HG02981 (cell line): ENCODE measurements around the gene CCN2.

Source experiments
- ATAC-seq: cut with Tn5 transposase; IDR thresholded peaks from one replicate; pipeline ENCODE4 v1.9.1; 2021; ENCODE audit warnings: mild to moderate bottlenecking, moderate library complexity; ENCODE audit not compliant: unreplicated experiment

CCN2 gene

GRCh38 chr6:131950767-131951575 is at the start of gene CCN2:
Gene CCN2 (minus strand): TSS chr6:131951372. CDS start chr6:131951172, 200 bp downstream.
- no peak for ATAC-seq

- ATAC-seq, result no peak
These were observed 49.1 kb upstream of the CCN2 start for GRCh38 chr6:132000296-132000695.

DNA sequence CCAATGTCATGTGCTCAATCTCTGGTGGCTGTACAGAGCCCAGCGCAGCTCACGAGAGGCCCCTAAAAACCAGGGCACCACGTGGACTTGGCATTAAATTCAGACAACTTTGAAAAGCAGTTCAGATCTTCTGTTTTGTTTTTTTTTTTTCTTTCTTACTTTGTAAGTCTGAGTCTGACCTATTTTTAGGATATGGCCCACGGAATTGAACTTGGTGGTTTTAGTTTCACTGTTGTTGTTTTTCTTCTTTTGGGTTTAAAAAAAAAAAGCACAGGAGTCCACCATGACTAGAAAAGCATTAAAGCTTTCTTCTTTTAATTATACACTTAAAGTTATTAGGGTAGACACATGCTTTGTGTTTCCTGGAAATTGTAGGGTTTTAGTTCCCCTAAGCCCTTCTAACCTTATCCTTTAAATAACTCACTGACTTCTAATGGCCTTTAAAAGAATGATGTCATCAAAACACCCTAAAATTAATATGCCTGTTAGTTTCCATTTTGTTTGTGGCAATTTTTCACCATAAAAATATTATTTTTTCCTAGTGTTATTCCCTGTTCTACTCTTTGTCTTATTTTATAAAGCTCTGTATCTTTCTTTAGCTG is 48.5 kb upstream of the CCN2 start:
- ATAC-seq, result no peak

DNA sequence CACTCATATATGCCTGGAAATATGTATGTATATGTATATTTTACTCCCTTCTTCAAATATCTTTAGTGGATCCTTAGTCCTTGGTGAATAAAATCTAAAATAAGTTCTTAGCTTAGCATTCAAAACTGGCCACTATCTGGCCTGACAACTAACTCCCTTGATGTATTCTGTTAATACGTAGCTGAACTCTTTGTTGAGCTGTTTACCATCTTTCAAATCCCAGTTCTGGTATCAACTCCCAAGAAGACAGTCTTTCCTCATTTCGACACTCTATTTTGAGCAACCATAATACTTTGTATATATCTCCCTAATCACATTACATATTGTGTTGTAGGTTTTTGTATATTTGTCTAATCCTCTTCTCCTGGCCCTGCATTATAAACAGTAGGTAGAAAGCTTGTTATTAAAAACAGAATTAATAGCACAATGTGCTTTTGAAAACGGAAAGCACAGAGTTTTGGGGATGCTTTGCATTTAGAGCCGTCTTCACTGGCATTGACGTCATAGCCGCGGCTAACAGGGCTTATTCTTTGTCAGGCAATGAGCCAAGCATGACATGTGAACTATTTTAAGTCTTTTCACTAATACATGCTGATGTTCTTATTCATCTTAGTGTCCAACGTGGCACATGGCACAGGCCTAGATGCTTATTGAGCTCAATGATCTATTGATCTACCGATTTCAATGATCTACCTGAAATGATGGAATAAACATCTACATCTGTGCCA is 47.2 kb upstream of the CCN2 start:
- ATAC-seq, result no peak

- ATAC-seq, result no peak
These were observed 46.4 kb upstream of the CCN2 start for GRCh38 chr6:131997429-131998153.

DNA sequence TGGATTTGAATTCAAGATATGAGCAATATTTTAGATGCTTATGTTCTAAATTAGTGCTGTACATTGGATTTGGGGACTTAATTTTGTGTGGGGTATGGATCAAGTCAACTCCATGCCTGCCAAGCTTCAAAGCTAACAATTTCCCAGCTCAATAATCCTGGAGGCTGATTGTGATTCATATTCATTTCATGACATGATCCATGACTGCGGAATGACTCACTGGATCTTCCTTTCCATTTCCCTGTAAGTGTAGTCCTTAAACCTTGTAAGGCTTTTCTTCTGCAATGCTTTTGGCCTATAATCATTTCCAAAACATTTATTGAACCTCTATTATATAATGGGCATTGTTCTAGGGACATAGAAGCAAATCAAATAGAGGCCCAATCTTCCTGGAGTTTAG is 44.7 kb upstream of the CCN2 start:
- no peak for ATAC-seq

- ATAC-seq, result no peak
These were observed 41.4 kb upstream of the CCN2 start for GRCh38 chr6:131992557-131992956.

DNA sequence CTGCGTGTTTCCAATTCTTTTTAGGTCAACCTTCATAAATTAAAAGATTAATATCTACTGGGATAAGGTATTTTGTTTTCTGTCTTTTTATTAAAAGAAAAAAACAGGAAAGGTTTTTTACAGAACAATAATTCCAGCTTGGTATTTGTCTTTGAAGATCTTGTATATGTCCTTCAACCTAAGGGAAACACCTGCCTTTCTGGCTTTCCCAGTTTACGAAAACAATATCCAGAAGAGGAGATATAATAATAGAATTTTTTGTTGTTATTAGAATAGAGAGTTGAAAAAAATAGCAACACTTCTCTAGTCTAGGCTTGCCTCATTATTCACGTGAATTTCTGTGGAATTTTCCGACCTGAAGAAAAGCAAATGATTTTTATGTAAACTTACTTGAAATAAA is 37.9 kb upstream of the CCN2 start:
- ATAC-seq, result no peak

- no peak for ATAC-seq
These were observed 31.6 kb upstream of the CCN2 start for GRCh38 chr6:131982740-131983259.

- no peak for ATAC-seq
These were observed 30.4 kb upstream of the CCN2 start for GRCh38 chr6:131981624-131981978.

- ATAC-seq, result no peak
These were observed 29.8 kb upstream of the CCN2 start for GRCh38 chr6:131980791-131981623.

- no peak for ATAC-seq
These were observed 29.2 kb upstream of the CCN2 start for GRCh38 chr6:131980338-131980790.

DNA sequence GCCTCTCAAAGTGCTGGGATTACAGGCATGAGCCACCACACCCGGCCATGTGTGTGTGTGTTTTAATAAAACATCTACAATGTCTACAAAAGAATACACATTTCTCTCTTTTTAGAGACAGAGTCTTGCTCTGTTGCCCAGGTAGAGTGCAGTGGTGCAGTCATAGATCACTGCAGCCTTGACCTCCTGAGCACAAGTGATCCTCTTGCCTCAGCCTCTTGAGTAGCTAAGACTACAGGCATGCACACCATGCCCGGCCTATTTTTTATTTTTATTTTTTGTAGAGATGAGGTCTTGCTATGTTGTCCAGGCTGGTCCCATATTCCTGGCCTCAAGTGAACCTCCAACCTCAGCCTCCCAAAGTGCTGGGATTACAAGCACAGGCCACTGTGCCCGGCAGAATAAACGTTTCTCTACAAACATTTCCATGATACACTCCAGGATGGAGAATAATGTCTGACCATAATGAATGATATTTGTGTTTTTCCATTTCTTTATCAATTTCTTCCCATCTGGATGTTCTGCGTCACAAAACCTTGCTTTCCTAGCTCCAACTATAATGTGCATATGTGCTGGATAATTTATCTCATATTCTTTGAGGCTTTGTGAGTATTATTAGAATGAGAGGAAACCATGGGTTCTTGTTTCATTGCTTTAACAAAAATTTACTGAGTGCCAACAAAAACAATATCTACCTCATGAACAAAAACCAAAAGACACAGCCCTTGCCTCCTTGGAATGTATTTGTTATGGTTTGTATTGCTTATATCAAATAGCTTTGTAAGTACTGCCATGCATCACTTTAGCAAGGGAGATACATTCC is 28.6 kb upstream of the CCN2 start:
- ATAC-seq, result no peak

- ATAC-seq, result no peak
These were observed 27.4 kb upstream of the CCN2 start for GRCh38 chr6:131978522-131978921.

DNA sequence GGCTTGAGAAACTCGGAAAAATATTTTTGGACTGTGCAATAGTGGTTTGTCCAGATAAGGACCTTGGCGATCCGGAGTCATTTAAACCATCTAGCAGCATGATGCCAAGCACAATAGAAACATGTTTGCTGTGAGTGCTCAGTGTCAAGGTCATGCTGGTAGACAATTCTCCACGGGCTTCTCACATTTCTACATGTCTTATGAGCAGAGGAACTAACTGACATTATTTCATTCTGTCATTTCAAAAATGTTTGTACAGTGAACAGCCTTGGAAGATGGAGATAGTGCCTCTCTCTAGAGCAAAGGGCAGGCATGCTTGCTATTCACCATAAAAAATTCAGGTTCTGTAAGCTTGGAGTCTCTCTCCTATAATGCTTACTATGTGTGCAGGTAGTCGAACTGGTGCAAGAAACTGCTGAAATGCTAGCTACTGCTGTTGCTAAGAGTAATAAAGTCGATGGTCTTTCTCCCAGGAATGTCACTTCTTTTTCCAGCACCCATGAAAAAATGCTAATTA is 25.4 kb upstream of the CCN2 start:
- no peak for ATAC-seq

GRCh38 chr6:131972741-131973140 is 21.6 kb upstream of the CCN2 start:
- no peak for ATAC-seq

DNA sequence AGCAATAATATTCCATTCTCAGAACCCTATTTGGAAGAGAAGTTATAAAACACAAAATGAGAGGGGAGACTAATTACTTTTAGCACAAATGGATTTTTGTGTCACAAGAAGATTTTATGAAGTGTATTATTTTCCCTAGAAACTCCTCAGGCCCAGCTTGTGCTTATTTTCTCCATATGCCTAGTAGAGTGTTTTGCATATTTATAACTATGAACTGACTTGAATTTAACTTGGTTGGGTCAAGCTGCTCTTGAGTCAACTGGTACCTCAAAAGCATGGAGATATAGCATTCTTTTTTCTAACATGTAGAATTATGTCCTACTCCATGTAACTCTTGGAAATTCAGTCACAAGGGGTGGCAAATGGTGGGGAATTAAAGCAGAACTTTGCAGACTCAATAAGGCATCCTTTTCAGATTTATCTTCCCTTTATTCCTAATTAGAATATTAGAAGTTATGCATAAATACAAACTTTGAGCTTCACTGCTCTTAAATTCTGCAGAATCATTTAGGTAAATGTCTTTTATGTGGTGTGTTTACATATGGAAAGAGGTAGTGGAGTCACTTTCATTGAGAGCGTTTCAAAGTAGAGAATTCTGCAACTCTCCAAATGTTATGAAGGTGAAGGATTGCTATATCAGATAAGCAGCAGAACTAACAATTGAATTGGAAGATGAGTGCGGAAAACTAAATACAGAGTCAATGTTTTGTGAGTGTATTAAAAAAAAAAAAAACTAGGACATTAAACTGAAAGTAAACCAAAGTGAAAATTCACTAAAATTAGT is 19.1 kb upstream of the CCN2 start:
- ATAC-seq, result no peak

DNA sequence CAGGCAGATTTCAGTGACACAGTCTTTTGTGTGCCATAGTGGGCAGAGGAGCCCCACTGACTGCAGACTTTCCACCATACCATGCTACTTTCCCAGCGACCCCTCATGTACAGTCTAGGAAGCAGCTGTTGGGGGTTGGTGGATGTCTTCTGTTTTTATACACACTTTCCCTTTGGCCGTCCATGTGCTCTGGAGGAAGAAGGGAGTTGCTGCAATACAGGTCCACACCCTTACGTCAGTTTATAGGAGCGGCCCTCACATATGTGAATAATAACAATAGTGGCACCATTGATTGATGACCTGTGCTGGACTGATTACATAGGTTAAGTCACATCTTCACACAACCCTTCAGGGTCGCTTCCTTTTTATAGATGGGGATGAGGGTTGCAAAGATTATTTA is 17.5 kb upstream of the CCN2 start:
- no peak for ATAC-seq
